Nephron progenitor cell (in vitro differentiated cells): ENCODE data around the gene SLC66A1.

ENCODE experiments used
- DNase-seq: peaks from one replicate; pipeline ENCODE4 v3.0.0; 2021
- H3K27ac Mint-ChIP-seq: 2 replicates; pipeline ENCODE4 v1.8.0; 2021; ENCODE audit warnings: mild to moderate bottlenecking, moderate library complexity, mixed read lengths
- H3K27me3 Mint-ChIP-seq: 2 replicates; pipeline ENCODE4 v1.8.0; 2021; ENCODE audit warnings: mild to moderate bottlenecking, low read depth, mixed read lengths; ENCODE audit not compliant: poor library complexity
- H3K36me3 Mint-ChIP-seq: 2 replicates; pipeline ENCODE4 v1.8.0; 2021; ENCODE audit warnings: low read depth, mixed read lengths
- H3K4me1 Mint-ChIP-seq: 2 replicates; pipeline ENCODE4 v1.8.0; 2021; ENCODE audit warnings: mixed read lengths
- H3K4me3 Mint-ChIP-seq: 2 replicates; pipeline ENCODE4 v1.8.0; 2021; ENCODE audit warnings: mild to moderate bottlenecking, moderate library complexity, mixed read lengths
- H3K9me3 Mint-ChIP-seq: 2 replicates; pipeline ENCODE4 v1.8.0; 2021; ENCODE audit warnings: mild to moderate bottlenecking, moderate library complexity, mixed read lengths
- CTCF ChIP-seq: fragments of 200-600 bp; sonication (generic); IDR thresholded peaks from 2 replicates; pipeline ENCODE4 v1.5.0; 2021; ENCODE audit warnings: antibody characterized with exemption

SLC66A1 gene

GRCh38 chr1:19350566-19350965 lies 38.4 kb downstream of the SLC66A1 start:
- no peaks in the 10 kb centered on the region for H3K9me3 Mint-ChIP-seq
- peaks cover 26% of the 10 kb centered on the region for H3K4me1 Mint-ChIP-seq
- peaks cover 22% of the 10 kb centered on the region for H3K36me3 Mint-ChIP-seq
- no peak overlapping the region for H3K27ac Mint-ChIP-seq
- H3K4me3 Mint-ChIP-seq, result no peak overlapping the region
- no peak for DNase-seq
- peaks cover 2% of the 10 kb centered on the region for H3K27me3 Mint-ChIP-seq
- TF ChIP-seq CTCF, result no peak

GRCh38 chr1:19351873-19352272 lies 39.7 kb downstream of the SLC66A1 start:
- Mint-ChIP-seq H3K27me3 (peaks cover 2% of the 10 kb centered on the region), H3K36me3 (peaks cover 28% of the 10 kb centered on the region), H3K4me1 (peaks cover 29% of the 10 kb centered on the region), H3K27ac (peak overlapping the region; percentile 89), H3K9me3 (no peaks in the 10 kb centered on the region), H3K4me3 (no peak overlapping the region)
- TF ChIP-seq CTCF, result no peak
- DNase-seq, result no peak

- H3K27me3 Mint-ChIP-seq, result peaks cover 2% of the 10 kb centered on the region
- H3K4me1 Mint-ChIP-seq, result peaks cover 29% of the 10 kb centered on the region
- DNase-seq, result no peak
- H3K4me3 Mint-ChIP-seq, result no peak overlapping the region
- H3K36me3 Mint-ChIP-seq, result peaks cover 37% of the 10 kb centered on the region
- TF ChIP-seq CTCF, result no peak
- no peaks in the 10 kb centered on the region for H3K9me3 Mint-ChIP-seq
- peak overlapping the region; percentile 89 for H3K27ac Mint-ChIP-seq
These were observed 40.7 kb downstream of the SLC66A1 start for GRCh38 chr1:19352839-19353238.

GRCh38 chr1:19353596-19353995 lies 41.5 kb downstream of the SLC66A1 start:
- Mint-ChIP-seq H3K4me1 (peaks cover 29% of the 10 kb centered on the region), H3K9me3 (no peaks in the 10 kb centered on the region), H3K4me3 (no peak overlapping the region), H3K36me3 (peaks cover 37% of the 10 kb centered on the region), H3K27ac (peak overlapping the region; percentile 78), H3K27me3 (peaks cover 2% of the 10 kb centered on the region)
- DNase-seq, result no peak
- no peak for TF ChIP-seq CTCF

GRCh38 chr1:19354531-19354981 lies 42.4 kb downstream of the SLC66A1 start:
- Mint-ChIP-seq H3K4me3 (no peak overlapping the region), H3K9me3 (no peaks in the 10 kb centered on the region), H3K27ac (peak overlapping the region; percentile 91), H3K4me1 (peaks cover 29% of the 10 kb centered on the region), H3K27me3 (no peaks in the 10 kb centered on the region), H3K36me3 (peaks cover 37% of the 10 kb centered on the region)
- DNase-seq, result no peak
- no peak for TF ChIP-seq CTCF

GRCh38 chr1:19356266-19356665 lies 44.1 kb downstream of the SLC66A1 start:
- no peak for DNase-seq
- Mint-ChIP-seq H3K27ac (no peak overlapping the region), H3K36me3 (peaks cover 32% of the 10 kb centered on the region), H3K4me1 (peaks cover 45% of the 10 kb centered on the region), H3K4me3 (no peak overlapping the region), H3K27me3 (no peaks in the 10 kb centered on the region), H3K9me3 (no peaks in the 10 kb centered on the region)
- no peak for TF ChIP-seq CTCF
